GM18858 (cell line): Measurements from ENCODE around the gene DCBLD1.

ENCODE experiments used
- ATAC-seq: cut with Tn5 transposase; IDR thresholded peaks from one replicate; pipeline ENCODE4 v1.9.1; 2021; ENCODE audit not compliant: unreplicated experiment

Gene DCBLD1

DNA sequence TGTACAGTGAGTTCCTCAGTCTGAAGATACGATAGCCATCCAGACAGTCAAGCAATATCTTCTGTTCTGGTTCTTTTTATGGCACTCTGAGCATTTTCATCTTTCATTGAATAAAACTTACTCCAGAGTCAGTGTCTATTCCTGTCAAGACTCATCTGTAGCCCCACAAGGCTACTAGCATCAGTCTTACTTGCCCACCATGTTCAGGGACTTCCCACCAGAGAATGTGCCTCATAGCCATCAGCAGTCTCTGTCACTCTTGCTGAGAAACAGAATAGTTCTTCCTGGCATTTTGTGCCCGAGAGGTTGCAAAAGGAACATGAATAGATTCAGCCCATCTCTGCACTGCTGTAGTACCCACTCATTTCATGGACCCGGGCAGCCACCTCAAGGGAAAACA, 12.7 kb upstream of the DCBLD1 start:
- ATAC-seq: no peak

DNA sequence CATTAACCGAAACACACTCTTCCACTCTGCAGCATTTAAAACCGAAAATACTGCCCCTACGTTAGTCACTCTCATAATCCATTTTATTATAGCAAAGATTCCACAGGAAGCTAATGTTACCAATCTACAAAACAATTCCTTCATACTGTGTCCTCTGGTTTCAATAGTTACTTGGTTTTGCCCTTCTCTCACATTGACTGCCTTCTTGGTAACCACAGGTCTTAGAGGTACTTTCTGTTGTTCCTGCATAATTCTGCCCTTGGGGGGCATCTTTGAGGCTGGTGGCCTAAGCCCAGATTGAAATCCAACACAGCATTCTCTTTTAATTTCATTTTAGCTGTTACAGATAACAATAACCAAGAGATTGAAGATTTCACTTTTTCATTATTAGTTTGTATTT, 9.8 kb upstream of the DCBLD1 start:
- ATAC-seq: no peak

DNA sequence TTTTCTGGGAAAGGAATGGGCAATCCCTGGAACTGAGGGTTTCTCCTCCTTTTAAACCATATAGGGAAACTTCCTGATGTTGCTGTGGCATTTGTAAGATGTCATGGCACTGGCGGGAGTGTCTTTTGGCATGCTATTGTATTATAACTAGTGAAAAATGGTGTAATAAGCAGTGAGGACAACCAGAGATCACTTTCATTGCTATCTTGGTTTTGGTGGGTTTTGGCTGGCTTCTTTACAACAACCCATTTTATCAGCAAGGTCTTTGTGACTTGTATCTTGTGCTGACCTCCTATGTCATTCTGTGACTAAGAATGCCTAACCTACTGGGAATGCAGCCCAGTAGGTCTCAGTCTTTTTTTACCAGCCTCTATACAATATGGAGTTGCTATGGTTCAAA, 9.1 kb upstream of the DCBLD1 start:
- no peak for ATAC-seq

DNA sequence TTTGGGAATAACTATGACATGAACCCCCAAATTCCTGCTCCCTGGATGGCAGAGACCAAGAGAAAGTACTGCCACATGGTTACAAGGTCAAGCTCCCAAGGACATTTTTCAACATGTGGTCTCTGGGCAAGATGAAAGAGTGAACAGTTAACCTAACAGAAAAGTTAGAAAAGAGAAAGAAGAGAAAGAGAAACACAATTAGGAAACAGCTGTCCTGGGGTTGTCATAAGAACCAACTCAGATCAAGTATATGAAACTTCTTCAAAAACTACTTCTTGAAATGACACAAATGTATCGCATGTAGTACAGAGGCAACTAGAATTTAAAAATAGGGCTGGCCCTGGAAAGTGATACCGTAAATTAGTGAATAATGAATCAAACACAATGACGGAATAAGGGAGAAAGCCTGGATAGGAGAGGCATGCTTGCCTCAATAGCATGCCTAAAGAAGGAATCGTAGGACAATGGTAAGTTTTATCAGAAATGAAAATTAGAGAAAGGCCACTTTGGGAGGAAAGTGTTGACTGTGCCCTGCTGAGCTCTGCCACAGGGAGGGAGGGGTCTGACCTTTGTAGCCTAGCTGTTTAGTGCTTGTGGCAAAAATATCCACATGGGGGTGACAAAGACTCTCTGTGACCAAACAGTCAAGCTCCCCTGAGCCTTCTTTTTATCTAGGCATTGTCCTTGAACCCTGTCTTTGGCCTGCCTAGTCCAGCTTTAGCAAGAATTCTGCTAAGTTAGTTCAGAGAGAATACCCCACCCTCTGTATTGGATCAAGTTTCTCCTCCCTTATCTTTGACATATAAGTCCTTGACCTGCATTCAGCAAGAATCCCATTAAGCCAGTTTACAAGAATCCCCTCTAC, 4.3 kb upstream of the DCBLD1 start:
- ATAC-seq: peak; percentile 28

DNA sequence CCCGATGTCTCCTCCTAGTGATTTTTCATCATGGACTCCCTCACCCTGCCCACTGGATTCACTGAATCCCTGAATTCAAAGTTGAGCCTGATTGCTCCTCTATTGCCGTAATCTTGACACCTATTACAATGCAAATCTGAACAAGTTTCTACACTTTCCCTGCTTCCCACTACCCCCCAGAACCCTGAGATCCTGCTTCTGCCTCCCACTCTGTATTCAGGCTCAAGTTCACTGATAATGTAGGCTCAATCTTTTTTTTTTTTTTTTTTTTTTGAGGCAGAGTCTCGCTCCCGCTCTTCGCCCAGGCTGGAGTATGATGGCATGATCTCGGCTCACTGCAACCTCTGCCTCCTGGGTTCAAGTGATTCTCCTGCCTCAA, 3.6 kb upstream of the DCBLD1 start:
- no peak for ATAC-seq

DNA sequence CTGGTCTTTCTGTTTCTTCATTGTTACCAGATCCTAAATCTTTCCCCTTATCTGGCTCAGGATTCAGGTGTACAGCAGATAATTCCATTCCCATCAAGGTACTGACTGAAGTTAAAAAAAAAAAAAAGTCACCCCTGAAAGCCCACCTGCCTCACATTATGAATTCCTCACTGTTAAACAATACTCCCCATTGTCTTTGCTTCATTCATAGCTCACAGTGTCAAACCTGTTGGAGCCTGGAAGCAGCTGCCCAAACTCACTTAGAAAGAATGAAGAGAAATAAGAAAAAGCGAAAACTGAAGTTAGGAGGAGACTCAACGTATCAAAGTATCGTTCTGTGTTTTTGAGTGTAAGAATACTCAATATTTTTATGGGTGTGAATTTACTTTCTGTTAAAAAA, 1.8 kb upstream of the DCBLD1 start:
- ATAC-seq: no peak

DNA sequence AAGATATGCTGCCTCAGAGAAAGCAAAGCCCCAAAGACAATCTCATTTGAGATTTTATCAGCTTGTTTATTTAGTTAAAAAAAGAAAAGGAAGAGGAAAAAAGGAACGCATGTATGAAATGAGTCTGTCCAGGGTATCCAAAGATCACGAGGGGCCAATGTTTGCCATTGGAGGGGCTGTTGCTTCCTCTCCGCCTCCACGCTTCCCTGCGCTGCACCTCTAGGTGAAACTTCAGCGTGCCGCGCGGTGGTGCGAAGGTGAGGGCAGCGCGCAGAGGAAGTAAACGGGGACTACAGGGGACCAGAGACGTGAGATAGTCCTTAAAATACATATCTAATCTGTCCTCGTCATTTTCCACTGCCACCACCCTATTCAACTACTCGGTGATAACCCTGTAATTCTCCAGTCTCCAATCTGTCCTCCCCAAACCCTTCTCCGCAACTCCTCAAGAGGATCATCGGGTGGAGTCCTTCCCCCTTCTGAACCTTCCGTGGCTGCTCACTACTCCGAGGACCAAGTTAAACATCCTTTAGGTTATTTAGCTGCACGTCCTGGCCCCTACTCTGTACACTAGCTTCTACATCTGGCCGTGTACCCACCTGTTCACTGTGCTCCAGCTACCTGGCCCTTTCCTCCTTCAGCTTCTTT, 1.1 kb upstream of the DCBLD1 start:
- no peak for ATAC-seq

DNA sequence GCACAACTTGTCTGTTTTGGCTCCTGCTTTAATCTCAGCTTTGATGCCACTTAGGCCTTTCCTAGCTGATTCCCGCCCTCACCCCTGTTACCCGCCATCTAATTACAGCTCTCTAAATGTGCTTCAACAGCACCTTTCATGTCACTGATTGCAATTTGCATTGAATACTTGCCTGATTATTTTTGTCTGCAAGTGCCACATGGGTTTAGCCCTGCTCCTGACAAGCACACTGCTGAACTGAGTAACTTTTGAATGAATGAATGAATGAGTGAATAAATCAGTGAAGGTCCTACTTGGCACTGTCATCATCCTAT, 591 bp upstream of the DCBLD1 start:
- ATAC-seq: no peak

DNA sequence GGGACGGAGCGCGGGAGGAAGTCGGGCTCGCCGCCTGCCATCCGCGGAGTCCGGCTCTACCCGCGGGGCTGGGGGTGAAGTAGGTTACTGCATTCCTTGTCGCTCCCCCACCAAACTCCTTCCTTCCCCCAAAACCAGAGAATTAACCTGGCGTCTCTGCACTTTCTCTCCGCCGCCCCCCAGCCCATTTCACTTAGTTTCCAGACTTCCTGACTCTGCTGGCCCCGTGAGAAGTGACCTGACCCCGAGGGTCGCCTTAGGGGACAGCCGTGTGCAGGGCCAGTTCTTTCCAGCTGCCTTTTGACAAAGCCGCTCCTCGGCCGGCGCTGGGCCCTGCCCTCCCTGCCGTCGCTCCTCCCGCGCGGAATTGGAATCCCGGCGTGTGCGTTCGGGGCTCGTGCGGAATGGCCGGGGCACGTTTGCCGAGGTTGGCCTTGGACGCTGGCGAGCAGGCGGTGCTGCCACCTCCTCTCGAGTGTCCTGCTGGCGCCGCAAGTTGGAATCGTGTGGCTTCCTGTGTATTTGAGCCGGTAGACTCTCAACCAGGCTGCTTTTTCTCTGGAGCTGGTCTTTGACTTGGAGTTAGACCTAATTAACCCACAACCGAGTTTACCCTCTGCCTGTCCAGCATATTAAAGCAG, 650 bp downstream of the DCBLD1 start:
- no peak for ATAC-seq

DNA sequence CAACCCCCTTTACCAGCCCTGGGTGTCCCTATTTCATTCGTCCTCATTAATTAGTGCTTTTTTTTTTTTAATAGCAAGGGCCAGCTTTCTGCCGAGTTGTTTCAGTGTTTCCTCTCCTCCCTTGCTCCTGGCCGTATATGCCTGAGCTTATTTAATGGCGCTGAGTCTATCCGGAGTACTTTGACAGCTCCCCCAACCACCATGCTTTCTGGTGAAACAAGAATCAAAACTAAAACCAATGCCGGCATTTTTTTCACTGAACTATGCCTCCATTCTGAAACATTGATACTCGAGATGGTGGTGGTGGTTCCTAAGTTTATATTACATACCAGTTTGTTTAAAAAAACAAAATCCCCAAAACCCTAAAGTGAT, 1.2 kb downstream of the DCBLD1 start:
- ATAC-seq: no peak

DNA sequence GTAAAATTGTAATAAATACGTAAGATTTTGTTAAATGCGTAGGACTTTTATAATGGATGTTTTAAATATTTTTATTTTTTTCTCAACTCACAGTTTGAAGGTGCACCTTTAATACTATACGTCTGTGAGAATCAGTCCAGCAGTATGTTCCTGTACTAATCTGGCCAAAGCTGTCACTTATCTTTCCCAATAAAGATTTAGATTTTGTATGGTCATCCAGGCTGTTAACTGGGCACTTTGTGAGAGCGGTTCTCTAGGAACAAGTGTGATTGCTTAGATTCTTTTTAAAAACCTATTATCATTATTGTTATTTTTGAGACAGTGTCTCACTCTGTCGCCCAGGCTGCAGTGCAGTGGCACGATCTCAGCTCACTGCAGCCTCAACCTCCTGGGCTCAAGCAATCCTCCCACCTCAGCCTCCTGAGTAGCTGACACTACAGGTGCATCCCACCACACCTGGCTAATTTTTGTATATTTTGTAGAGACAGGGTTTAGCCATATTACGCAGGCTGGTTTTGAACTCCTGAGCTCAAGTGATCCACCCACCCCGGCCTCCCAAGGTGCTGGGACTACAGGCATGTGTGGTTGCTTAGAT, 1.7 kb downstream of the DCBLD1 start:
- no peak for ATAC-seq

DNA sequence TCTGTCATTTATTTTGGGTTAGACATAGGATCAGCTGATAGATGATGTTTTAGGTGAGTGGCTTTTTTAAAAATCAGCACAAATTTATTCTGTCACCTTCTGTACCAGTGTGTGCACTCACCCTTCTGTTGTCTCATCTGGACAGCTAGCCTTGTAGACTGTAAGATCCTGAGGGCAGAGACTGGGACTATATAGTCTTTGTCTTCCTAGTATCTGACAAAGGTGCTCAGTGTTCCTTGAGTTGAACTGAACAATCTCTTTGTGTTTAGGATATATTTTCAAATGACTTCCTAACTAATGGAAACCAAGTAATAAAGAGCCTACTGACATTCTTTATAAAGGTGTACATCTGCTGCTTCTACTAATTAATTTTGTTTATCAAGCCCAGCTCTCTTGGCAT, 3.0 kb downstream of the DCBLD1 start:
- ATAC-seq: no peak

DNA sequence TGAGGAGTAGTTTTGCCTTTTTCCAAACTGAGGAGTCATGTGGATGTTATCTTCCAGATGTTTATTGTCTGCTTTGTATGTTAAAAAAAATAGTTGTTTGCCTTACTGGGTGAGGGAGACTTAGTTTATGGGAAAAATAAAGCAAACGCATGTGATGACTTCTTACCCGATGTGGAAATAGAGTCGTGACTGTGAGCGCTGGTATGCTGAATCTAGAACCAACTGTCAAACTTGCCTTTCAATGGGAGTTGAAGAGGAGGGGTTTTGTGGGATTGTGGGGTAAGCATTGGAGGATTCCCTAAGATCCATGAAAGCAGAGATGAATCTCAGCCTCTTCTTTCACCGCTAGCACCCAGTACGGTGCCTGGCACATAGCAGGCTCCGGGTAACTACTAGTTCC, 5.3 kb downstream of the DCBLD1 start:
- no peak for ATAC-seq

DNA sequence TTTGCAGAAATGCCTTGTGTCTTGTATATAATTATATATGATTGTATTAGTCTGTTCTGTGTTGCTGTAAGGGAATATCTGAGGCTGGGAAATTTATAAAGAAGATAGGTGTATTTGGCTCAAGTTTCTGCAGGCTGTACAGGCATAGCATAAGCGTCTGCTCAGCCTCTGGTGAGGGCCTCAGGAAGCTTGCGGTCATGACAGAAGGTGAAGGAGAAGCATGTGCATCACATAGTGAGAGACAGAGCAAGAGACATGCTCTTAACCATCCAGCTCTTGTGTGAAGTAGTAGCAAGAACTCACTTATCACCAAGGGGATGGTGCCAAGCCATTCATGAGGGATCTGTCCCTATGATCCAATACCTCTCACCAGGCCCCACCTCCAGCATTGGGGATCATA, 6.5 kb downstream of the DCBLD1 start:
- ATAC-seq: no peak

DNA sequence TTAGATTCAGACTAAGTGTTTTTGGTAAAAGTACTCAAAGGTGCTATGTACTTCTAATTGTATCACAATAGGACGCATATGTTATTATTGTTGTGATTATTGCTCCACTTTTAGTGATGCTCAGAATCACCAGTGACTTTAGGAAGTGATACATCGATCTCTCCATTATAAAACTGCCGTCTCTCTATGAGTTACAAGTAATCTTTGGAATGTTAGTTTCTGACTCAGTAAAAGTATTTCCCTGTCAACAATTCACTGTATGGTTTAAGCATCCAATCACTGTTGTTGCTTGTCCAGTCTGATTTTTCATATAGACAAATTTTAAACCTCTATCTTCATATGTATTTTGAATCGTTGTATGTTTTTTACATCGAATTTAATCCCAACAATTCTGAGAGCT, 9.4 kb downstream of the DCBLD1 start:
- ATAC-seq: no peak

DNA sequence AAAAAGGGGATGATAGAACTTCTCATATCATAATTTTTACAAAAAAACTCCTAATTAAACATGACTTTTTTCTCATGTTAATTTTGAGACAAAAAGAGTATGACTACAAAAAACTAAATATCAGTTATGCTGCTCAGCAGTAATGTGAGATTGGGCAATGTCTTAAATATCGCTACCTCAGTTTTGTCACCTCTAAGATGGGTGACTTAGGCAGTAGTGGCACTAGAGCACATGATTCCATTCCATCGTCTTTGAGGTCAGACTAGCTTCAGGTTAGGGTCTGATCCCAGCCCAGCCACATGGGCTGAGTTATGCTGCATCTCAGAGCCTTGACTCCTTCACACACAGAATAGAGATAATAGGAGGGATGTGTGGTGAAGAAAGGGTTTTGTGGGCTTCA, 11.0 kb downstream of the DCBLD1 start:
- ATAC-seq: no peak

DNA sequence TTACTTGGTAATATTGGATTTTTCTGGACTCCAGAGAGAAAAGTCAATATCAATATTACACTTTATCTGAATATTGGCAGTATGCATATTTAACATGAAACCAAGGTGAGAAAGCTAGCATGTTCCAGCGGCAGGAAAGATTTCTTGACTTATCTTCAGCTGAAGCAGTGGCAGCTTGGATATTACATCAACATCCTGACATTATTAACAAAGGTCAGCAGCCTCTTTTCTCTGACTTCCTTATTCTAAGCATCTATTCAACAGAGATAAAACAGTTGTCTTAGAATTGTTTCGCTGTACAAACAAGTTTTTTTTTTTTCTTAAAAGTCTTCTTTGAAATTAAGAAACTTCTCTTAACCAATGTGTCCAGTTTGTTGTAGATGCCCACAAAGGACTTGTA, 11.8 kb downstream of the DCBLD1 start:
- ATAC-seq: no peak

DNA sequence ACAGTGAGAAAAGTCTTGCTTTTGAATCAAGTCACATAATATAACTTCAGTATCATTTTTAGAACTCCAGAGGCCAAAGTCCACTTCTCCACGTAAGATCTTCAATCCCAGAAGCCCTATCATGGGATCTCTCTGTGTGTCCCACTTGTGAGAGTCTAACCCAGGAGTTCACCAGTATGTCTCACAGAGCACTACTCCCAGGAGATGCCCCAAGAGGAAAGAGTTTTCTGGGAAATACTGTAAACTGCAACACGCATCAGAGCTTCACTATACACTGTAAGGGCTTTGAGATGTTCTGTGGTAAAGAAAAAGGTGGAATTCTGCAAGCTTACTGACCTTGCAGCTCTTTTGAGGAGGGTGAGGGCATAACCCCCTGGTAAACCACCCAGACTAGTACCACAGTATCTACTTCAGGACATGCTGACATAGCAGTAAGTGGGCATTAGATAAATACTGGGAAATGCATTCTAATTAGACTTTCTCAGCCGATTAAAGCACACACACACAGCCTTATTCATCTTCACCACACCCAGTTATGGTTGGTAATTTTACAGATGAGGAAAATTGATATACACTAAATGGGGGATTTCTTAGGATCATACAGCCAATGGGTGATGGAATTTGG, 12.3 kb downstream of the DCBLD1 start:
- ATAC-seq: no peak

DNA sequence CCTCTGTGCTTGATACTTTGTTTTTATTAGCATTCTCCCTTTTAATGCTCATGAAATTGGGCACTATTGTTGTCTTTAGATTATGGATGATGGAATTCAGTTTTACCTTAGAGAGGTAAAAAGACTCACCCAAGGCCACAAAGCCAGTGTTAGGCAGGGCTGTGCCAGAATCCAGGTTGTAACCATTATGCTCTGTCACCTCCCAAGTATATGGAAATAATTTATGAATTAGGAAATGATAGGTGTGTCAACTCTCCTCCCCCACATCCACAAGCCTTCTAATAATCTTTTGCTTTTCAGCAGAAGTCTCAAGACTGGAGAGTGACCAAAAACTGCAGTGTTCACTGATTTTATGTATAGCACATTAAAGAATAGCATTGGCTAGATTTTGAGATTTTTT, 13.0 kb downstream of the DCBLD1 start:
- ATAC-seq: no peak

DNA sequence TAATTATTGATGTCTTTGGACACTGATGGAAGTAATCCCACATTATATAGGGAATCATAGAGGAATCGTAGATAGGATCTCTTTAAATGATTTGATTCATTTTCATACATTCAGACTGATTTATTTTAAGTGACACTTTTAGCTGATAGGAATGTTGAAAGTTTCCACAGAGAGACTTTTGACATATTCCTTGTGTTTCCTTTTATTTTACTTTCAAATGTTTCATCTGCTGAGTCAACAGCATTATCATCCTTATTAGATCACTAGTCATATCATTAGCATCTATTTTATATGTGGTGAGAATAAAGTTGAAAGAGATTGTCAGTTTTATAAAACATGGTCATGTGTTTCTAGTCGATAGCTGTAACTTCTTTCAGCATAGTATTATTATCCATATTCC, 13.4 kb downstream of the DCBLD1 start:
- no peak for ATAC-seq

DNA sequence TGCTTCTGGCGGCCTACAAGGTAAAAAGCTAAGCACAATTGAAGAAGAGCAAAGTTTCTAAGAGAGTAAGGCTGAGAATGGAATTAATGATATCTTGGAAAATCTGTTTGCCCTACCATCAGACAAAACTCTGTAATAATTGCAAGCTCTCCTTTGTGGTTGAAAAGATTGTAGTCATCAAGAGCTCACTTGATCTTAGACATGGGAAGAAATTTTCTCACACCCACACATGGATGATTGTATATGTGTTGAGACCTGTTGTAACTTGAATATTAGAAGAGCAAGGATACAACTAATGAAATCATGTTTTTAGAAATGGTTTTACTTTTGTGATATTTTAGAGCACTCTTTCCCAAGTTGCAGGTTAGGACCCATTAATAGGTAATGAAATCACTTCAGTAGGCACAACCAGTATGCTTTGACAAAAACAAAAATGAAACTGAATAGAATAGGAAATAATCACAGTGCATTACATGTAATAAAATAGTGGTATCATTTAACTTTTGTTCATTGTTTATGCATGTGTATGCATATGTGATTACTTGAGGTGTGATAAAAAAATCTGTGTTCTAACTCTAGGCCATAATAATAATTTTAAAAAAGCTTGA, 14.0 kb downstream of the DCBLD1 start:
- ATAC-seq: peak; percentile 40
